SIG-M5 (cell line): Measurements from ENCODE around the gene SCAANT1.
A peak's percentile ranks its signal among the peaks of the same experiment; 100 is the strongest.

Source experiments
- DNase-seq: peaks from one replicate; lab custom pipeline; 2025; lab: John Stamatoyannopoulos, UW

The SCAANT1 gene

DNA sequence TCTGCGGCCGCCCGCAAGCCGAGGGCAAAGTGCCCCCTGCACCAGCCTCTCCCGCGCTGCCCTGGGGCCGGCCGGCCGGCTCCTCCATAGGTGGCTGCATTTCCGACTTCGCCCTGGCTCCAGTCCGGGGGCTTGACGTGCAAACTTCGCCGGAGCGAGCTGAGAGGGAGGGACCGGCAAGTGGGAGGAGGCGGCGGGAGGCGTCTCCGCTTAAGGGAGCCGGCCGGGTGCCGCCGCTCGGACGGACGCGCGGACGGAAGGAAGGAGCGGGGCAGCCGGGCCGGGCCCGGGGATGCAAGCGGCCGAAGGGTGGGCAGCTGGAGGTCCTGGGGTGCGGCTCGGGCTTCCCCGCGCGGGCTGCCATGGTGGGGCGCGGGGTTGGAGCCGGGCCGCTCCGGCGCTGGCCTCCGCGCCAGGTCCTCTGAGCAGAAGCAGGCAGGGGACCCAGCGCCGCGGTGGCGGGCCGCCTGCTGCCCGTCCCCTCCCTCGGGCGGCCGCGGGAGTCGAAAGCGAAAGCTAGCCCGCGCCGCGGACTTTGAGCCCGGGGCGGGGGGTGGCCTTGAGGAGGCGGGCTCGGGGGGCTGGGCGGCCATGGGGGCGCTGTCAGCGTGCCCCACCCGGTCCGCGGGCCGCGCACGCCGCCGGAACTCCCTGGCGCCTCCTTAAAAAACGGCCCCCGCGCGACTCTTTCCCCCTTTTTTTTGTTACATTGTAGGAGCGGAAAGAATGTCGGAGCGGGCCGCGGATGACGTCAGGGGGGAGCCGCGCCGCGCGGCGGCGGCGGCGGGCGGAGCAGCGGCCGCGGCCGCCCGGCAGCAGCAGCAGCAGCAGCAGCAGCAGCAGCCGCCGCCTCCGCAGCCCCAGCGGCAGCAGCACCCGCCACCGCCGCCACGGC is at the start of gene SCAANT1:
Gene SCAANT1 (minus strand): TSS at position 511 of the 895 bp plus-strand sequence.
- peak; percentile 7 for DNase-seq

- DNase-seq: no peak
Measured at GRCh38 chr3:63961891-63962290, 49.7 kb upstream of the SCAANT1 start.

DNA sequence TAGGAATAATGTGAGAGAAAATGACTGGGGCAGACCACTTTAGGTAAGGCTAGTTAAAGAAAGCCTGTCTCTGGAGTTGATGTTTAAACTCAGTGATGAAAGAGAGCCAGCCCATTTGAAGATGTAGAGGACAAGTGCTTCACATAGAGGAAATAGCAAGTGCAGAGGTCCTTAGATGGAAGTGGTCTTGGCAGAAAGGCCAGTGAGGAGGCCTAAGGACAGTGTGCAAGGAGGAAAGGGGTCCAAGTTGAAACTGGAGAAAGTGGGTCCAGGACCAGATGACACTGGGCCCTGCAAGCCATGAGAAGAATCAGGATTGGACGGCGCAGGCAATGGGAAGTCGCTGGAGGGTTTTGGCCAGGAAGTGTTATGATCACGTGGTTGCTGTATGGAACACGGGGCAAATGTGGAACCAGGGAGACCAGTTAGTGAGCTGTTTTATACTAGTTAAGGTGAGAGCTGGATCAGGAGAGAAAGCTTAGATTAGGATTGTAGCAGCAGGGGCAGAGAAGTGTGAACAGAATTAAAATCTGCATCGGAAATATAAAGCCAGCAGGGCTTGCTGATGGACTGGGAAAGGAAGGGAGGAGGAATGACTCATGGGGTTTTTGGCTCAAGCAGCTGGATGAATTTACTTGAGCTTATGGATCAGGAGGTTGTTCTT is 48.0 kb upstream of the SCAANT1 start:
- DNase-seq: no peak

- DNase-seq: no peak
Measured at GRCh38 chr3:63959146-63959545, 47.0 kb upstream of the SCAANT1 start.

GRCh38 chr3:63955830-63956545 is 43.8 kb upstream of the SCAANT1 start:
- no peak for DNase-seq

GRCh38 chr3:63955036-63955650 is 43.0 kb upstream of the SCAANT1 start:
- no peak for DNase-seq

DNA sequence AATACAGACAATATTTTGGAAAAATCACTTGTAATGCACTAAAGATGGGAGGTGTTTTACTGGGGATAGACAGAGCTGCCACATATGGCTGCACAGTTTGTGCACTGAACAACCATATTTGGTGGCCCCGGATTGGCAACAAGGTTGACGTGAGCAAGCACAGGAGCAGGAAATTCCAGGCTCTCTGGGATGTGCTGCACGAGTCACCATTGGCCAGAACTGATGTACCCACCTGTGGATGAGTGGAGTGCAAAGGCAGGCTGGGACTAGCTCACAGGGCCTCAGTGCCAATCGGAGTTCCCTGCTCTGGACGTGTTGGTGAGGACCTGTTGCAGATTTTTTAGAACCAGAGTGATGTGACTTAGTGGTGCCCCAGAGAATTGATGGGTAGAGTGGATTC is 42.0 kb upstream of the SCAANT1 start:
- DNase-seq: no peak

DNA sequence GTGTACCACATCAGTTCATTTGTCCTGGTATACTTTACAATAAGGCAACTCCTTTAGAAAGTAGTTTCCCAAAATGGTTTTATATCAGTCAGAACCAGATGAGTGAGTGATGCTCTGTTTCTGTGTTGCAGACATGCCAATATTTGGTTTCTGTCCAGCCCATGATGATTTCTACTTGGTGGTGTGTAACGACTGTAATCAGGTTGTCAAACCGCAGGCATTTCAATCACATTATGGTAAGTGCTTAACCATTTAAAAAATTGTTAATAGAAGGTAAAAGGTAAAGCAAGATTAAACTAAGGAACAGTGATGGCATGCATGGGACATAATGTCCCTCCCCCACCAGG is 40.0 kb upstream of the SCAANT1 start:
- DNase-seq: no peak

GRCh38 chr3:63951492-63952247 is 39.5 kb upstream of the SCAANT1 start:
- DNase-seq: no peak

DNA sequence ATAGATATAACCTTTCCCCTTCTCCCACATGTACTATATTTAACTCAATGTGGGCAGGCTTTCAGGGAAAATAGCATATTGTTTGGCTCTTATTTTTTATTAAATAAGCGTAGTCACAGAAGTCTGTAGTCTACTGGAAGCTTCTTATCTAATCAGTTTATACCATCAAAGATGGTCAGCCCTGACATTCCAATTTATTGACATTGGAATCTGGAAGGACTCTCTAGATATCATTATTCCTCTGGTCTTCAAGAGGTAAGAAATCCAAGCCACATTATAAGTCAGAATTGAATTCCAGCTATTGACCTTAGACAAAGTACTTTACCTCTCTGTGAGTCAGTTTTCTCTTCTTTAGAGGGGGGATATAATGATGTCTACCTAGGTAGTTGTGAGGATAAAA is 38.5 kb upstream of the SCAANT1 start:
- DNase-seq: no peak

DNA sequence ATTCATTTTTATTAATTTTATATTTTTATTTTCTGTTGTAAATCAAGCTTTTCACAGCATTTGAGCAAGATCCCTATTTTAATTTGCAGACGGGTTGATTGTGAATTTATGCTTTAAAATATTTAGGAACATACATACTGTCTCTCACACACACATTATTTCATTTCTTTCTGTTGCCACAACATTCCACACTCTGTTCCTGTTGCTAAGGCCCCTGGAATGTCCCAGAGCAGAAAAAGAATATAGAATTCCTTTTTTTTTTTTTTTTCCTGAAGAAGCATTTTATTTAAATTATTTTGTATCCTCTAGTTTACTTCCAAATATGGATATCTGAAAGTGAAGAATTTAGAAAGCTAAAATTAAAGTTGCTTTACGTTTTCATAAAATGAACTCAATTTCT is 36.8 kb upstream of the SCAANT1 start:
- DNase-seq: no peak

- no peak for DNase-seq
Measured at GRCh38 chr3:63947594-63947993, 35.4 kb upstream of the SCAANT1 start.

DNA sequence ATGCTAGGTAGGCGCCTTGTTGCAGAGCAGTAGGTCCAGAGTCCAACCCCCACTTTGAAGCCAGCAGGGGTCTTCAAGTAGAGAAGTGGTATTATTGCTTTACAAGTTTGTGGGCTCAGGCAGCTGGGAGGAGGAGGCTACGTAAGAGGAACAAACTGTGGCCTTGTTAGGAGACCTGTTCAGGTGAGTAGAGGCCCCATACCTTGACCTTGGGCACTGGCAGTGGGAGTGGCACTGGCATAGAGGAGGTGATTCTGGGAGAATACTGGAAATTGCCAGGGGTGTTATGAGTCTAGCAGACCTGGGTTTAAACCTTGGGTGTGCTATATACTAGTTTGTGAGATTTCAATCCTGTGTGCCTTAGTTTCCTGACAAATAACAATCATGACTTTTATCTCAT is 34.6 kb upstream of the SCAANT1 start:
- no peak for DNase-seq

- DNase-seq: no peak
Measured at GRCh38 chr3:63945558-63946096, 33.4 kb upstream of the SCAANT1 start.

- DNase-seq: no peak
Measured at GRCh38 chr3:63943678-63944077, 31.5 kb upstream of the SCAANT1 start.

GRCh38 chr3:63942528-63942927 is 30.3 kb upstream of the SCAANT1 start:
- no peak for DNase-seq

GRCh38 chr3:63940389-63940757 is 28.2 kb upstream of the SCAANT1 start:
- no peak for DNase-seq

DNA sequence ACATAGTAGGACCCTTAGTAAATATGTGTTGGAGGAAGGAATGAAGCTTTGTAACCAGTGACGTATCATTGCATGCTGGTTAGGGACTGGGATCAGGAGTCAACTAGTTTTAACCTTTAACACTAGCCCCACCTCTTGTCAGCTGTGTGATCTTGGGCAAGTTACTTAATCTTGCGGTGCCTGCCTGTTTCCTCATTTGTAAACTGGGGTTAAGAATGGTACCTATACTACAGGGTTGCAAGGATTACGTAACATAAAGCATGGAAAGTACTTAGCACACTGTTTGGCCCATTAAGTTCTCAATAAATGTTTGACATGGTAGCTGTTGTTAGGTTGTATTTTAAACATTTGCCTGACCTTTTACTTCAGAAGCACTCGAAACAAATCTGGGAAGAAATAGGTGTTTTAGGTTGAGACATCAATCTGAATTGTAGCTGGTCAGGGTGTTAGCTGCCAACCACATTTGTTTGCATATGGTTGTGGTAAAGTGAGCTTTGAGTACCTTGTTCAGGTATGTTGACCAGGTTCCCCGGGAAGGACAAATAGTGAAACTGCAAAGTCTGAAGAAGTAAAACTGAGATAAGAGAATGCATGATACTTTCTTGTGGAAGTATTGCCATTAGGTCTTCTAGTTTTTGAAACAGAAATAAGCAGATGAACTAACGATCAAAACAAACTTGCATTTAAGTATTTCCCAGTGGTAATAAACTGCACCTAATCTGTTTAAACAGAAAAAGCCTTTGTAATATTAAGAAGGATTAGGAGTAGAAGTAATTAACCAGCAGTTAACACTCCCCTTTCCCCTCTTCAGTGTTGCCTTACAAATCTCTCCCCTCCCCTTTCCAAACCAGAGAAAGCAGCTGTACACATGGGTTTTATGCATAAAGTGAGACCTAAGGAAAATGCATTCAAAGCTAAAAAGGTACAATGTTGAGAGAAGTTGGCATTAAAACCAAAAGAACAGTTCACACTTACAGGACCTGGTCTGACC is 25.8 kb upstream of the SCAANT1 start:
- peak; percentile 86 for DNase-seq

DNA sequence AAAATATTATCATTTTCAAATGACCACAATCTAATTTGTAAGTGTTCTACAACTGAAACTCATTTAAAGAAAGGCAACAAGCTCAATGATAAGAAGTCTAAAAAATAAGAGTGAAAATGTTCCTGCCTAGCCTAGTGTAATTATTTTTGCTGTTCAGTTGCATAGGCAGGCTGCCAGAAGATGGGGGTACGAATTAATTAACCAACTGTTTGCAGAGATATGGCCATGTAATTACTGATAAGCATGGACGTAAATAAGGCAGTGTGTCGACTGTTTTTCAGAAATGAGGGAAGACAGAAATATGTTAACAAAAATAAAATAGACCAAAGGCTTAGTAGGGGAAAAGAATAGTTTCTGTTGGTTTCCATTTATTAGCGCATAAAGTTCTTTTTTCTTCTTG is 24.7 kb upstream of the SCAANT1 start:
- no peak for DNase-seq
